GOT3 (cell line): Measurements from ENCODE around the gene PLEKHA7.

Source experiments
- DNase-seq: peaks from one replicate; lab custom pipeline; 2025; ENCODE audit warnings: mixed read lengths; lab: John Stamatoyannopoulos, UW

Gene PLEKHA7

GRCh38 chr11:16773981-16774935 is 240.0 kb downstream of the PLEKHA7 start:
- no peak for DNase-seq

- DNase-seq, result no peak
These were observed 242.1 kb downstream of the PLEKHA7 start for GRCh38 chr11:16772141-16772512.

GRCh38 chr11:16771350-16772140 is 242.7 kb downstream of the PLEKHA7 start:
- DNase-seq, result no peak

- DNase-seq, result no peak
These were observed 244.2 kb downstream of the PLEKHA7 start for GRCh38 chr11:16770016-16770415.

GRCh38 chr11:16769386-16769785 is 244.8 kb downstream of the PLEKHA7 start:
- DNase-seq, result no peak

- DNase-seq, result no peak
These were observed 246.3 kb downstream of the PLEKHA7 start for GRCh38 chr11:16767957-16768356.

GRCh38 chr11:16767137-16767536 is 247.1 kb downstream of the PLEKHA7 start:
- DNase-seq, result no peak

- no peak for DNase-seq
These were observed 249.3 kb downstream of the PLEKHA7 start for GRCh38 chr11:16764888-16765287.

GRCh38 chr11:16763746-16764145 is 250.5 kb downstream of the PLEKHA7 start:
- DNase-seq, result no peak

GRCh38 chr11:16759857-16760508 is 254.2 kb downstream of the PLEKHA7 start:
- DNase-seq, result no peak

GRCh38 chr11:16758382-16759024 is 255.7 kb downstream of the PLEKHA7 start:
- DNase-seq, result no peak

- DNase-seq, result no peak
These were observed 263.8 kb downstream of the PLEKHA7 start for GRCh38 chr11:16750417-16750816.

- no peak for DNase-seq
These were observed 264.5 kb downstream of the PLEKHA7 start for GRCh38 chr11:16749666-16750065.

GRCh38 chr11:16749092-16749491 is 265.1 kb downstream of the PLEKHA7 start:
- DNase-seq, result no peak

- DNase-seq, result no peak
These were observed 268.1 kb downstream of the PLEKHA7 start for GRCh38 chr11:16745950-16746605.

GRCh38 chr11:16744128-16744725 is 270.0 kb downstream of the PLEKHA7 start:
- DNase-seq, result no peak

- DNase-seq, result no peak
These were observed 270.7 kb downstream of the PLEKHA7 start for GRCh38 chr11:16743478-16743877.

- no peak for DNase-seq
These were observed 272.7 kb downstream of the PLEKHA7 start for GRCh38 chr11:16741473-16741872.

GRCh38 chr11:16738947-16739815 is 275.0 kb downstream of the PLEKHA7 start:
- no peak for DNase-seq
